GM18526 (cell line): Measurements from ENCODE around the gene C1orf210.

ENCODE experiments used
- POLR2A ChIP-seq: IDR thresholded peaks from 3 replicates; pipeline ENCODE4 v1.6.1; 2011; ENCODE audit not compliant: insufficient read length; ENCODE audit errors: extremely low read depth

The C1orf210 gene

DNA sequence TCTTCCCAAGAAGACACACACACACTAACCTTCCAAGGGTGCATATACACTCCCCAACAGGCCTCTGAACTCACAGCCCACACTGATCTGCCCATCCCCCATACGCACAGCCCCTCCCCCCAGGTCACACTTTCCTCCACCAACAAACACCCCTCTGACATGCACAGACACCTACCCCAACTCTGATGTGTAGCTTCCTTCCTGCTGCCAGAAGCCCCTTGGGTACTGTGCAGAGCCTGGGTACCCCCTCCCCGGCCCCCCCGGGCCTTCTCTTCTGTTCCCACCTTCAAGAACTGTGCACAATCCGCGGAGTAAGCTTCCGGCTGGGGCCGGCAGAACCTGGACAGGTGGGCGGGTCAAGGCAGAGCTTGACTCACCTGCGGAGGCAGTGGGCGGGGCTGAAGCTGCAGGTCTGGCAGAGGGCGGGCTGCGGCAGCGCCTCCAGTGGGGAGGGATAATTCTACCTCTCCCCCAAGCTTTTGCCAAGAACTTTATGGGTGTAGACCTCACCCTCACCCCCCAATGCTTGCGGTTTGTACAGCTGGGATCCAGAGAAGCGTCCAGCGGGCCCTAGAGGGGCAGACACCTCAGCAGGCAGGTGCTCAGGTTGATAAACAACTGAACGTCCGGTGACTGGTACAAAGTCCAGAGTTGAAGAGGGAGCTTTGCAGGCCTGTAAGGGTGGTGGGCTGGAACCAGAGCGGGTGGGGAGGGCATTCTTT is at the start of gene C1orf210:
C1orf210 (minus strand) TSS at position 313 of the 722 bp plus-strand sequence. CDS start 2,311 bp downstream, outside the sequence.
- TF ChIP-seq POLR2A = no peak

DNA sequence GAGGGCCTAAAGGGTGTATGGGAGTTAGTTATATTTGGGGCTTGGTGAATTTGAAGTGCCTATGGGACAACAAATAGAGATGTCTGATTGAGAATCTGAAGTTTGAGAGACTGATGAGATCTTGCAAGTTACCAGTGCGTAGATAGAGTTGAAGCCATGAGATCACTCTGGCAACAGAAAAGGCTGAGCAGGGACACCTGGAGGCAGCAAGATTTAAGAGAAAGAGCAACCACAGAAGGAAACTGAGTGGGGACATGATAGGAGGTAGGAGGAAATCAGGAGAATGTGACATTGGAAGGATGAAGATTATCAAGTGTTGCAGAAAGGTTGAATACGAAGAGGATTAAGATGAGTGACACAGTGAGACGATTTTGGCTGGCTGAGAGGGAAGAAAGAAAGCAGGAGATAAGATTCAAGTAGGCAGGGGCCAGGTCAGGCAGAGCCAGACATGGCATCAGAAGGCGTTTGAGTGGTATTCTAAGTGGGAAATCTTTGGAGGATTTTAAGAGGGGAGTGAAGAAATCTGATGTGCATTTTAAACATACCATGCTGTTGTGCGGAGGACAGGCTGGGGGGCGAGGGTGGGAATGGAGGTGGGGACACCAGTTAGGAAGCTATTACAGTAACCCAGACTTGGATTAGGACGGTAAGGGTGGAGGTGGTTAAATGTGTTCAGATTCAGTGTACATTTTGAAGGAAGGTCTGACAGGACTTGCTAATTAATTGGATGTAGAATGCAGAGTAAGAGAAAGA is 49.2 kb upstream of the C1orf210 start:
- no peak for TF ChIP-seq POLR2A

GRCh38 chr1:43331688-43332087 is 46.3 kb upstream of the C1orf210 start:
- no peak for TF ChIP-seq POLR2A

DNA sequence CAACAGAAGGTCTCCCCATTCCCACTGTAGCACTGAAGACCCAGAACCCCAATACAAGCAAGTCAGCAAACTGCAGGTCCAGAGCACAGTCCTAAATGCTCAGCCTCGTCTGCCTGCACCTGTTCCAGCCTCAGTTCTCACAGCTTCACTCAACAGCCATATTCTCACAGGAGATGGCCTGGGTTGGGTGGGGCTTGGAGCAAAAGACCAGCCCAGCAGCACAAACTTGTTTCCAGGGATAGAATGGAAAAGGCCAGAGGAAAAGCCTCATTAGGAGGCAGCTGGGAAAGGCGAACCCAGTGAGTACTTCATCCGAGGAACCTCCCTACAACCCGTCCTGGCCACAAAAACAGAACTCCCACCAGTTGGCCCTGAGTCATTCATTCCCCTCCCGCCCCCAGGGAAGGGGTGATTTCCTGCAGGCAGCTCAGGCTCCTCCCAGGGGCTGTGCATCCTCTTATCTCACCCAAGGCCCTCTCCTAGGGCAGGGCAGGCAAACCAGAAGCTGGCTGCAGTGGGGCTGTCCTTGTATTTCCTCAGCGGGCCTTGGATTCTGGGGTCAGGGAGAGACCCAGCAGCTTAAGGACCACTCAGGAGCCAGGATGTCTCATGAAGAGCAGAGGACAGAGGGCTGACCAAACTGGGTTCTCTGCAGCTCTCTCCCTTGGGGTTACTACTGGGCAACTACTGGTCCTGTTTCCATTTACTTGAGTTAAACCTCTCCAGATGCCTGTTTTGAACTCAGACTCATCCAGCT is 44.8 kb upstream of the C1orf210 start:
- TF ChIP-seq POLR2A = no peak

DNA sequence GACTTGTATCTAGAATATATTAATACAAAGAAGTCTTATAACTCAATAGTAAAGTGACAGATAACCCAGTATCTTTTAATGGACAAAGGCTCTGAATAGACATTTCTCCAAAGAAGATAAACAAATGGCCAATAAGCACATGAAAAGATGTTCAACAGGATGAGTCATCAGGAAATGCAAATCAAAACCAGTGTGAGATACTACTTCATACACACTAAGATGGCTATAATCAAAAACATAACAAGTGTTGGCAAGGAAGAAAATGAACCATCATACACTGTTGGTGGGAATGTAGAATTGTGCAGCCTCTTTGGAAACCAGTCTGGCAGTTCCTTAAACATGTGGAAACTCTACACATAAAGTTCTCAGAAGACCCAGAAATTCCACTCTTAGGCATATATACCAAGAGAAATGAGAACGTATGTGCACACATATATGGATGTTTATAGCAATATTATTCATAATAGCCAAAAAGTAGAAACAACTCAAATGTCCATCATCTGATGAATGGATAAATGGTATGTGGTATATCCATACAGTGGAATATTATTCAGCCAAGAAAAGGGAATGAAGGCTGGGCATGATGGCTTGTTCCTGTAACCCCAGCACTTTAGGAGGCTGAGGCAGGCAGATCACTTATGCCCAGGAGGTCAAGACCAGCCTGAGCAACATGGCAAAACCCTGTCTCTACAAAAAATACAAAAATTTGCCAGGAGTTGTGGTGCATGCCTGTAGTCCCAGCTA is 42.3 kb upstream of the C1orf210 start:
- no peak for TF ChIP-seq POLR2A

- TF ChIP-seq POLR2A = no peak
These were observed 40.0 kb upstream of the C1orf210 start for GRCh38 chr1:43325381-43325780.

- TF ChIP-seq POLR2A = no peak
These were observed 39.4 kb upstream of the C1orf210 start for GRCh38 chr1:43324810-43325209.

DNA sequence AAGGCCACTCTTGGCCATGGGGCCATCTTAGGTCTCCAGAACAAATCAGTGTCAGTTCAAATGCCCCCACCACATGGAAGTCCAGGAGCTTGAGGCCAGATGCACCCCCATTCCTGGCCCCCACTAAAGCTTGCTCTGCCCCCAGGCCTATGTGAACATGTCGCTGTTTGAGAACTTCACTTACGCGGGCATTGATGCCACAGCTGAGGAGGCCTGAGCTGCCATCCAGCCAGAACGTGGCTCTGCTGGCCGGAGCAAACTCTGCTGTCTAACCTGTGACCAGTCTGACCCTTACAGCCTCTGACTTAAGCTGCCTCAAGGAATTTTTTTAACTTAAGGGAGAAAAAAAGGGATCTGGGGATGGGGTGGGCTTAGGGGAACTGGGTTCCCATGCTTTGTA is 37.1 kb upstream of the C1orf210 start:
- no peak for TF ChIP-seq POLR2A

GRCh38 chr1:43321331-43321891 is 36.0 kb upstream of the C1orf210 start:
- TF ChIP-seq POLR2A = no peak

- TF ChIP-seq POLR2A = no peak
These were observed 34.4 kb upstream of the C1orf210 start for GRCh38 chr1:43319766-43320165.

DNA sequence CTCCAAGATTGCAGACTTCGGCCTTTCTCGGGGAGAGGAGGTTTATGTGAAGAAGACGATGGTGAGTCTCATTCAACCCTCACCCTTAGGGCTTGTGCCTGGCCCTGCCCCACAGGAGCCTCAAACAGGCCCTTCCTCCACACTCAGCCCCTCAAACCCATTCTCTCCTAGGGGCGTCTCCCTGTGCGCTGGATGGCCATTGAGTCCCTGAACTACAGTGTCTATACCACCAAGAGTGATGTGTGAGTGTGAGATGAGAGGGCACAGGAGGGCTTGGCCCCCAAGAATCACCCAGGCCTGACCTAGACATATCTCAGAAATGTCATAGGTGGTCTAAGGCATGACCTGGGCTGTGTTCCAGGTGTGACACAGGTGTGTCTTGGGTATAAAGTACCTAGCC is 33.9 kb upstream of the C1orf210 start:
- no peak for TF ChIP-seq POLR2A

- TF ChIP-seq POLR2A = no peak
These were observed 33.5 kb upstream of the C1orf210 start for GRCh38 chr1:43318831-43319230.

- no peak for TF ChIP-seq POLR2A
These were observed 32.6 kb upstream of the C1orf210 start for GRCh38 chr1:43317817-43318471.
